Measurements from ENCODE around the gene HMOX2.
A peak's percentile ranks its signal among the peaks of the same experiment; 100 is the strongest.

The HMOX2 gene

GRCh38 chr16:4475880-4476788 is at the start of gene HMOX2:
Gene HMOX2, plus strand, starts transcription at chr16:4476398. Its CDS starts 29,127 bp downstream, at chr16:4505525.
- peak; percentile 94 for DNase-seq

GRCh38 chr16:4426722-4427372 is 49.4 kb upstream of the HMOX2 start:
- DNase-seq: no peak

DNA sequence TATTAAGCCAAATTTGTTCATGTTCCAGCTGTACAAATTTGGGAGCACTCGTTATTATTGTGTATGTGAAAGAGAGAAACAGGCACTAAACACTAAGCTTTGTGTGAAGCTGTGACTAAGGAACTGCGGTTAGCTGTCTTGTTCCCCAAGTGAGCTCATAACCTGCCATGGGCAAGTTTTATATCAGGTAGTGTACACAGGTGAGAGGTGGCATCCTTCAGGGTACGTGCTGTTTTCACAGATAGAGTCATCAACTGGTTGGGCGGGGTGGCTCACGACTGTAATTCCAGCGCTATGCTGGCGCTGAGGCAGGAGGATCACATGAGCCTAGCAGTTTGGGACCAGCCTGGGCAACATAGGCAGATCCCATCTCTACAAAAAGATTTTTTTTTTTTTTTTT is 47.7 kb upstream of the HMOX2 start:
- no peak for DNase-seq

DNA sequence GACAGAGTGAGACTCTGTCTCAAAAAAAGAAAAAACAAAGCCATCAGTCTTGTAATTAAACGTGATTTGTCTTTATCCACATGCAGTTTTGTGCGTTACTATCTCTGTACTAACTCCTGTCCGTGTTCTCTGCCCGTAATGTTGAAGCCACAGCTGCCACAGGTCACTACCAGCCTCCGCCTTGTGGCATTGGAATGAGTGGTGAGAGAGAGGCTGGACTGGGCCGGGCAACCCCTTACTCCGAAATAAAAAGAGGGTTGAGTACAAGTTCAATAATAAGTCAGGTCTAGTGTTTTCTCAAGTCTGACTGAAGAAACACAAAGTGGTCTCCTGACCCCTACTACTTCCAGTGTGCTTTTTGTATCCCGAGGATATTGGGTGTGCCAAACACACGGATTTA is 45.2 kb upstream of the HMOX2 start:
- DNase-seq: no peak

- no peak for DNase-seq
Observed at GRCh38 chr16:4433228-4433627, 43.0 kb upstream of the HMOX2 start.

- no peak for DNase-seq
Observed at GRCh38 chr16:4433914-4434787, 42.0 kb upstream of the HMOX2 start.

DNA sequence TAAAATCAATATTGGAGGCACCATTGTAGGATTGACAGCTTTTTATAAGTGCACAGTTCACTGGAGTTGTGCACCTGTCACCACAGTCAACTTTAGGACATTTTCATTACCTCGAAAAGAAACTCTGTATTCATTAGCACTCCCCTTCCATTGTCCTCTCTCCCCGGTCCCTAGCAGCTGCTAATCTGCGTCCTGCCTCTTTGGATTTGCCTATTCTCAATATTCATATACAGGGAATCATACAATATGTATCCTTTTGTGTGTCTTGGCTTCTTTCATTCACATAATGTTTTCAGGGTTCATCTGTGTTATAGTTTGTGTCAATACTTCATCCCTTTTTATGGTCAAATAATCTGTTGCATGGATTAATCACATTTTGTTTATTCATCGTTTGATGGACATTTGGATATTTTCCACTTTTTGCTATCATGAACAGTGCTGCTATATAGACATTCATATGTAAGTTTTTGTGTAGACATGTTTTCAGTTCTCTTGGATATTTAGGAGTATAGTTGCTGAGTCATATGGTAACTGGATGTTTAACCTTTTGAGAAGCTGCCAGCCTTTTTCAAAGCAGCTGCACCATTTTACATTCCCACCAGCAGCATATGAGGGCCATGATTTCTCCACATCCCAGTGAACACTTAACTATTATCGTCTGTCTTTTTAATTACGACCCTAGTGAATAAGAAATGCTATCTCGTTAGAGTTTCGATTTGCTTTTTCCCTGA is 40.7 kb upstream of the HMOX2 start:
- DNase-seq: no peak

- DNase-seq: no peak
Observed at GRCh38 chr16:4437366-4437765, 38.8 kb upstream of the HMOX2 start.

- no peak for DNase-seq
Observed at GRCh38 chr16:4442371-4442770, 33.8 kb upstream of the HMOX2 start.

DNA sequence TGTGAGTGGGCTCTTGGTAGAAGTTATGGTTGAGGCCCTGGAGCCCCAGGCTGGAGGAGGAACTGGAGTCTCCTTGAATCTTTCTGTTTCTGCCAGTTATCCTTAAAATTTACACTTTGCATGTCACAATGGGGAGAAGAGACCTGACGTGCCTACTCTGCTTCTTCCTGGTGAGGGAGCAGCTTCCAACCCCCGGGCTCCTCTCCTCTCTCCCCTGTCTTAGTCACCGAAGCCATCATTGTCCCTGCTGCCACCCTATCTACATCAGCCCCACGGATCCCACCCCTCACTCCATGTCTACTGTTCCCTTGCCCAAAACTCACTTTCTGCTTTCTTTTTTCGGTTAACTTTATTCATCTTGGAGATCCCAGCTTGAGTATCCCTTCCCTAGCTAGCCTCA is 32.9 kb upstream of the HMOX2 start:
- no peak for DNase-seq

DNA sequence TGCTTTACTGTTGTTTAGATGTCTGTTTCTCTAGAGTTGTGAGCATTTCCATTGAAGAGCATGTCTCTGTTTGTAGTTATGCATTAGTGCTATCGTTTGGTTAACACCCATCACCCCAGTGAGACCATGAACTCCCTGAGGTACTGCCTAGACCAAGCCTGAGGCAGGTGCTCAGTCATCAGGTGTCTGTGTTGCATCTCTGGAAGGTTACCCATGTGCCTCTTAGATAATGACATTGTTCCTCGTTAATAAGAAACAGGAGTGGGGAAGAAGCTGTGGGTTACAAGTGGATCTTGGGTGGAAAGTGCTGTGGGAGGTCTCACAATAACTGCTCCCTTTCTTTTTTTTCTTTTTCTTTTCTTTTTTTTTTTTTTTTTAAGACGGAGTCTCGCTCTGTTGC is 32.2 kb upstream of the HMOX2 start:
- no peak for DNase-seq

DNA sequence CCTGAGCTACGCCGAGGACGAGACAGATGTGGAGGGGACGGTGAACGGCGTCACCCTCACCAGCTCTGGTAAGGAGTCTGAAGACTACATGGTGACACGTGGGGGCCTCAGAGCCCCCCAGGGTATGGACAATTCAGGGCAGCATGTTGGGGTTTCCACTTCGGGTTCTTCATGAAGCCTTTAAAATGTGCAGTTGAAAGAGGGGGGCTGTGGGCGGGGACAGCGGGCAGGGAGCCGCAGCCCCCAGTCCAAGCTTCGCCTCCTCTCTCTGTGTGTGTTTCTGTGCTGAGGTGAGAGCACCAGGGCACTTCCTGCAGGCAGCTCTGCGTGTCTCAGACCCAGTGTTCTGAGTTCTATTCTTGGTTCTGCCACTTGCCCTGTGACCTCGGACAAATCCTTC is 25.8 kb upstream of the HMOX2 start:
- no peak for DNase-seq

- DNase-seq: no peak
Observed at GRCh38 chr16:4450931-4451519, 25.2 kb upstream of the HMOX2 start.

DNA sequence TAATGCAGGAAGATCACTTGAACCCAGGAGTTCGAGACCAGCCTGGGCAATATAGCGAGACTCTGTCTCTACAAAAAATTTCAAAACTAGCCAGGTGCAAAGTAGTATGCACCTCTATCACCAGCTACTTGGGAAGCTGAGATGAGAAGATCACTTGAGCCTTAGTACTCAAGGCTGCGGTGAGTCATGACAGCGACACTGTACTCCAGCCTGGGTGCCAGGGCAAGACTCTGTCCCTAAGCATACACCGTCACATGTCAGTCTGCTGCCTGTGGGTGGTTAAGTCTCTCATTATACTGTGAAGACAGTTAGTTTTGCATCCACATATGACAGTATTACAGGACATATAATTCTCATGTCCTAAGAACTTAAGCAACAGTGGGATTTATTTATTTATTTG is 23.5 kb upstream of the HMOX2 start:
- no peak for DNase-seq

- DNase-seq: no peak
Observed at GRCh38 chr16:4454623-4455022, 21.6 kb upstream of the HMOX2 start.

DNA sequence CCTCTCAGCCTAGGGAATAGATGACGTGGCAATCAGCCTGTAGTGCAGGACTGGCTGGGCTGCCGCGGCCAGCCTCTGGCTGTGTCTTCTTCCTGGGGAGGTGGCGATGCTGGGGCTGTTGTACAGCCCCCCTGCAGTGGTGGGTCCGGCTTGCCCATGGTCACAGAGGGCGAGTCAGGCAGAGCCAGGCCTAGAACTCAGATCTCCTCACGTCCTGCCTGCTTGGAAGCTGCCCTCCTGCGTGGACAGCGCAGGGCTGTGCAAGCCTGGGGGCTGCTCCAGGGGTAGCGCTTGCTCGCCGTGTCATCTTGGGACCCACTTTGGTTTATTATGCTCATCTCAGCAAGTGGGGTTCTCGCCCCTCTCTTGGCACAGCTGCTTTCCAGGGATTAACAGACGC is 21.1 kb upstream of the HMOX2 start:
- DNase-seq: no peak

DNA sequence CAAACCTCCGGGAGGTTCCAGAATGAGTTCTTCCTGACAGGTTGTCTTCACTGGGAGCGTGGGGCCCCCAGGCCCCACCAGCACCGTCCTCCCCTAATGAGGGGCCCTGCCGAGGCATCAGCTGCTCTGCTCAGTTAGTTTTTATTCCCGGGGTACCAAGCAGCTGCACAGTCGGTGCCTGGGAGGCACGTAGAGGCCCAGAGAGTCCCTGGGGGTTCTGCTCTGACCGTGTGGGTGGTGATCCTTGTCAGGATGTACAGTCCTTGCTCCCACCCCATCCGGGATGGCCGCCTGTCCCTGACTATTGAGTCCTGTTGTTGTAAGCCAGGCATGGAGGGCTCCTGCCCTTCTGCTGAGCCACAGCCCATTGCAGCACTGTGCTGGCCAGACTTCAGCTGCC is 20.2 kb upstream of the HMOX2 start:
- no peak for DNase-seq

DNA sequence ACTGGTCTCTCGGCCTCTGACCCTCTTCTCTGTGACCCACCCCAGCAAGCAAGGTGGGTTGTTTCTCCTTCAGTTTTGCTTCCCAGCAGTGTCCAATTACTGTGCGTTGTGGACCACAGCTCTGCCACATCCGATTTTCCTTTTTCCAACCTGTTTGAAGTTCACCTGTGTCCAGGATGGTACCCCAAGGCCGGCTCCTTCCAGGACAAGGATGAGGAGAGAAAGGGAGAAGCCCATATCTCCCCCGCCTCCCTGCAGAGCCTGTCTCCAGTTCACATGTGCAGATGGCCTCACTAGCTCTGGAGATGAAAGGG is 15.3 kb upstream of the HMOX2 start:
- no peak for DNase-seq

GRCh38 chr16:4461250-4462085 is 14.7 kb upstream of the HMOX2 start:
- DNase-seq: no peak

DNA sequence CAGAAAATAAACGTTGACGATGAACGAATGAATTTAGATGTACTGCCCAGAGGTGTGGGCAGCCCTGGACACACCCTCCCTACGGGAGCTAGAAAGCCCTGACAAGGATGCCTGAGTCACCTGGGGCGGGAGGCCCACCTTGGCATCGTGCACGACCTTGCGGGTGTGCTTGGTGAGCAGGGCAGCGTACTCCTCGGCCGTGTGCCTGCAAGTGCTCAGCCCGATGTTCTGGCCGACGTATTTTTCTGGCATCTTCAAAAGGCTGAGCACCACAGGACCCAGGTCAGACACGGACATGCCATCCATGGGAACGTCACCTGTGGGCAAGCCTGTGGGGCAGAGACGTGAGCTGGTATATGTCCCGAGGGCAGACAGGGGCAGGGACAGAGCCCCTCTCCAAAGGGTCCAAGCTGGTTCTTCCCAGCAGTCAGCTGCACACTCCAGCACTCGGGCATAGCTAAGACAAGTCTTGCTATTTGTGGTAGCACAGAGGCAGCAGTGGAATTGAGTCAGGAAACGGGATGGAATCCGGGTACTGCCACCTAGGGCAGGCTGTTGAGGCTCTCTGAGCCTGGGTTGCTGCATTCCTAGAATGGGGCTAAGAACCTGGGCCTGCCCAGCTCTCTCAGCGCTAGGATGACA is 12.6 kb upstream of the HMOX2 start:
- no peak for DNase-seq
